Measurements from ENCODE around the gene FAM229B. TPM values are rescaled to one million over a fixed set of nuclear protein-coding genes. Genes with fewer than 3 reads are reported as not detected.

FAM229B gene
- total and polyA plus RNA-seq, 2 donors (not counting 3 experiments of a cell fraction or from before 2014, with no cell fraction given): 9.1 to 10.6 TPM

- Histone ChIP-seq H3K27me3 (ENCODE audit: control insufficient read depth in 2 of 2, insufficient read depth in 2 of 2, low read length in 2 of 2) (no peaks in the 10 kb centered on the region), H3K4me2 (ENCODE audit: insufficient read depth, low read length) (no peak overlapping the region), H4K20me1 (replicated peaks; ENCODE audit: control insufficient read depth, extremely low read depth, insufficient read depth, low read length) (no peaks in the 10 kb centered on the region), H2AFZ (ENCODE audit: low read depth, low read length) (no peak overlapping the region), H3K27ac (ENCODE audit: insufficient read depth, low read depth, low read length) (no peak overlapping the region), H3K4me1 (ENCODE audit: control insufficient read depth, extremely low read depth, insufficient read depth, low read length) (peaks cover 3% of the 10 kb centered on the region), H3K4me3 (replicated peaks in 1 of 3; ENCODE audit: insufficient read depth in 1 of 3, low read depth in 1 of 3, low read length in 3 of 3) (no peak overlapping the region), H3K36me3 (ENCODE audit: control insufficient read depth in 2 of 2, extremely low read depth in 1 of 2, insufficient read depth in 2 of 2, low read length in 2 of 2) (peaks cover 59 to 73% of the 10 kb centered on the region in 2 experiments), H3K9me1 (replicated peaks; ENCODE audit: control insufficient read depth, extremely low read depth, insufficient read depth, low read length) (no peaks in the 10 kb centered on the region), H3K9me3 (replicated peaks; ENCODE audit: control insufficient read depth, insufficient read depth, low read length) (no peaks in the 10 kb centered on the region), H3K9ac (replicated peaks; ENCODE audit: extremely low read depth, insufficient read depth, low read length) (no peak overlapping the region), H3K79me2 (ENCODE audit: control insufficient read depth, insufficient read depth, low read length) (no peaks in the 10 kb centered on the region)
- POLR2A ChIA-PET: no interaction called here
- CTCF ChIA-PET: no interaction called here
- BruUV-seq (replicated peaks): no TSS peak
- FAIRE-seq (no peak), DNase-seq (ENCODE audit: low read depth, low spot score) (no peak)
- dilution Hi-C loops (cut with MboI; ENCODE audit: extremely low pct_ligation_motif_present, low sequenced_read_pairs): no loop called here
- intact Hi-C loops (cut with micrococcal nuclease): no loop called here
- TF ChIP-seq JUN (IDR thresholded peaks at IDR 0.05; ENCODE audit: borderline replicate concordance, insufficient read depth, insufficient read length, low read depth): no peak
- no peak for TF ChIP-seq POLR2A (IDR thresholded peaks at IDR 0.05; ENCODE audit: low read depth, low read length)
- no peak for TF ChIP-seq POLR2AphosphoS5 (IDR thresholded peaks at IDR 0.05; ENCODE audit: insufficient read depth, low read depth, low read length)
- TF ChIP-seq MAX (IDR thresholded peaks at IDR 0.05; ENCODE audit: insufficient read depth, insufficient read length): no peak
- TF ChIP-seq, protein P1, sequence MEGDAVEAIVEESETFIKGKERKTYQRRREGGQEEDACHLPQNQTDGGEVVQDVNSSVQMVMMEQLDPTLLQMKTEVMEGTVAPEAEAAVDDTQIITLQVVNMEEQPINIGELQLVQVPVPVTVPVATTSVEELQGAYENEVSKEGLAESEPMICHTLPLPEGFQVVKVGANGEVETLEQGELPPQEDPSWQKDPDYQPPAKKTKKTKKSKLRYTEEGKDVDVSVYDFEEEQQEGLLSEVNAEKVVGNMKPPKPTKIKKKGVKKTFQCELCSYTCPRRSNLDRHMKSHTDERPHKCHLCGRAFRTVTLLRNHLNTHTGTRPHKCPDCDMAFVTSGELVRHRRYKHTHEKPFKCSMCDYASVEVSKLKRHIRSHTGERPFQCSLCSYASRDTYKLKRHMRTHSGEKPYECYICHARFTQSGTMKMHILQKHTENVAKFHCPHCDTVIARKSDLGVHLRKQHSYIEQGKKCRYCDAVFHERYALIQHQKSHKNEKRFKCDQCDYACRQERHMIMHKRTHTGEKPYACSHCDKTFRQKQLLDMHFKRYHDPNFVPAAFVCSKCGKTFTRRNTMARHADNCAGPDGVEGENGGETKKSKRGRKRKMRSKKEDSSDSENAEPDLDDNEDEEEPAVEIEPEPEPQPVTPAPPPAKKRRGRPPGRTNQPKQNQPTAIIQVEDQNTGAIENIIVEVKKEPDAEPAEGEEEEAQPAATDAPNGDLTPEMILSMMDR (IDR thresholded peaks at IDR 0.05; ENCODE audit: extremely low read depth in 1 of 2, insufficient read depth in 1 of 2, low read depth in 1 of 2, low read length in 2 of 2): no peak
- no peak for TF ChIP-seq MYC (IDR thresholded peaks at IDR 0.05; ENCODE audit: low read depth, low read length)
- TF ChIP-seq EZH2 (IDR thresholded peaks at IDR 0.05; ENCODE audit: borderline replicate concordance, low read depth, low read length, severe bottlenecking): no peak
Observed at GRCh38 chr6:112113431-112113830, 26.0 kb downstream of the FAM229B start.
